ENCODE data around the gene NEB.
"Not testable (repeated sequence)": the region's sequence is repeated elsewhere in the genome, so short reads cannot be mapped to it uniquely, and the experiment has no call there.

The NEB gene

DNA sequence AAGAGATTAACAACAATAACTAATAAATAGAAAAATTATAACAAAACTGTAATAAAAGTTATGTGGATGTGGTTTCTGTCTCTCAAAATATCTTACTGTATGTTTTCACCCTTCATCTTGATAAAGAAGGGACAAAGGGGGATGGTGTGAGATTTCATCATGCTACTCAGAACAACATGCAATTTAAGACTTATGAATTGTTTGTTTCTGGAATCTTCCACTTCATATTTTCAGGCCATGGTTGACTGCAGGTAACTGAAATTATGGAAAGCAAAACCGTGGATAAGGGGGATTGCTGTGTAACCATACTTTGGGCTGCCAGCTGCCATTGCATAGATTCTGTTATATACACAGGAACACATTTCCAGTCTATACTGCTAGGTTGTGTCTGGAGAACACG lies 45.6 kb downstream of the NEB start:
- DNase-seq, result no peak

DNA sequence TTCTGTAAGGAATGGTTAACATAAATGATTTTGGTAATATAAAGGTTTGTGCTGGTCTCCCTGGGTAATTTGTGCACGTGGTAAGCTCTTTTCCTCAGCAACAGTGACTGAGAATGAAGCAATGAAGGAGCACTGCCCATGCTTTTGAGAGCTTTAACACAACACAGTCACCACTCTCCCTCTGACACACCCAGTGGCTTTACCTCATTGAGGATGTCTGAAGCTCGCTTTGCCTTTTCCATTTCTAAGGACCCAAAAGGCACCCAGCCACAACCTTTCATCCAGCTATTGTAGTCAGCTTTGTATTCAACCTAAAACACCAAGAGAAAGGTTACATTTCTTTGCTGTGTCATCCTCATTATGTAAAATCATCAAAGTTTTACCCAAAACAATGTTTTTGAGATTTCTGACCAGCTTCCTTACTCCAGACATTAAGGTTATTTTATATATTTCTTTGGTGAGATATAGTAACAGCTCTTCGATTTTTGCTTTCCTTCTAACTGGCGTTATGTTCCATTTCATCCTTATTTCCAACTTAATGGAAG lies 51.7 kb downstream of the NEB start:
- DNase-seq, result no peak

- DNase-seq, result no peak
Observed at GRCh38 chr2:151681051-151681450, 53.2 kb downstream of the NEB start.

DNA sequence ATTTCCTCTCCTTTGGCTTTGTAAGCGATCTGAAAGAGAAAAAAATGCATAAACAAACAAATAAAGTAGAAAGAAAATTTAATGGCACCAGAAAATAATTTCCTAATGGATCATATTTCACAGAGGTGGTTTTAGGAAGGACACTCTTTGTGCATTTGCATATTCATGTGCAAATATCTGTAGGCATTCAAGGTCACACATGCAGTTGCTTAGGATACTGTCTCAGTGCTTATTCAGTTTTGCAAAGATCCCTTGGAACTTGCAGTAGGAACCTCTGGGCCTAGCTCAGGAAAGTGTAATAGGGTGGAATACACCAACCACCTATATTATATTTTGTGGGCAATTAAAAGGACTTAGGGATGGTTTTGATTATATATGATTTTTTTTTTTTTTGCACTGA lies 54.3 kb downstream of the NEB start:
- no peak for DNase-seq

DNA sequence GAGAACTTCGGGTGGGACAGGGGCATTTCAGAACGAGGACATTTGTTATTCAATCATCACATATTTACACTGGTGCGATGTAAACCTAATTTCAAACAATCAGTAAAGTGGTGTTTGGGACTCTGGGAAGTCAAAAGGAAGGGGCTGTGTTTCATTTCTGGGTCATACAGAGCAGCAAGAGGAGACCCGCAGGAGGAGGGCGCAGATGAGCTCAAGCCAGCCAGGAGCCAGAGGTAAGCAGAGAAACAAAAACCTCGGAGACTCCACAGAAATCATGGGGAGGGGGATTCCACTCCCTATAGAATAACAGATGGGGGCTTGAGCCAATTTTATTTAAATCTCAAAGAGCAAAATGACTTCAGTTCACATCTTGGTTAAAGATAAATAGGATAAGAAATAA lies 55.4 kb downstream of the NEB start:
- DNase-seq, result no peak

- DNase-seq, result no peak
Observed at GRCh38 chr2:151673016-151673415, 61.3 kb downstream of the NEB start.

GRCh38 chr2:151672277-151672676 lies 62.0 kb downstream of the NEB start:
- DNase-seq, result no peak

DNA sequence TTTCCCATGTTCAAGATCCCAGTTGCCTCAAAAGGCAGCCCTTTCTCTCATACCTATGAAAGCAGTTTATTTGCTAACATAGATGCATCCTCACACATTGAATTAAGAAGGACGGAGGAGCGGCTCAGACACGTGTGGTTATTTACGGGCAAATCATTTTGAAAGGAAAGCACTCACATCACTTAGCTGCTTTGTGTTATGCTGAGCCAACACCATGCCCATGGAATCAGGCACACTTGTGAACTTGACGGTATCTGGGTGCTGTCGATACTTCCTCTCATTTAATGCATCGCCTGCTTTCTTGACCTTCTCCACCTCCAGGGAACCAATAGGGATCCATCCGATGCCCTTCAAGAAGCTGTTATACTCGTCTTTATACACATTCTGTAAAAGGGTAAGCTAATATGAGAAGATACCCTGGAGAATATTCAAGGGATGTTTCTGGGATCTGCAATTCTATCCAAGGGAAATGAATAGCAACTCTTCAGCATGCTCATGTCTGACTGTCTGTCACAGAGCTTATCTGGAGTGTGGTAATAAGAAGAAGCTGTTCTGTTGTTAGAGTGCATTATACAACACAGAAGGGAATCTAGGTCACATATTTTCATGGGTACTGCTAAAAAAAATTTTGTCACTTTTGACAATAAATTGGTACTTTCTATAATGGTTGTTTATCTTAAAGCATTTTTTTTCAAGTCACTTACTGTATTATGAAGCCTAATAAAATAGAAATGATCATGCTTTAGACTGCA lies 63.3 kb downstream of the NEB start:
- DNase-seq, result no peak

- DNase-seq, result no peak
Observed at GRCh38 chr2:151670346-151670745, 63.9 kb downstream of the NEB start.

DNA sequence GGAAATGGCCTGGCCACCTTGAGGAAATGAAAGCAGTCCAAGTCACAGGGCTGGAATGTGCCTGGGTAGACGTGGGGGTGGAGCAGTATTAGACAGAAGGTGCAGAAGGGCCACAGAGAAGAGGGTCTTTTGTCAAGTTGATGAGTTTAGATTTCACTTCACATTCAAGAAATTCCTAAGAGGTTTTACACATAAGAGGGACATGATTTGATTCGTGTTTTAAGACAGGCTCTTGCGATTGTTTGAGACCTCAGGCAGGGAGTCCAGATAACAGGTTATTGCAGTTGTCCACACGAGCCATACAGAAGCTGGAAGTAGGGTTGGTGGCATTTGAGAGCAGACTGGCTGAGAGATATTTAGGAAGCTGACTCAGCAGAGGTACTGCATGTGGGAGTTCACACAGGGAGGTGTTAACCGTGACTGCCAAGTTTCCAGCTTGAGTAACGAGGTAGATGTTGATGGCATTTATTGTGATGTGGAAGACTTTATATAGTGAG lies 64.6 kb downstream of the NEB start:
- DNase-seq, result no peak

GRCh38 chr2:151668737-151669136 lies 65.5 kb downstream of the NEB start:
- no peak for DNase-seq

GRCh38 chr2:151665959-151666358 lies 68.3 kb downstream of the NEB start:
- DNase-seq, result no peak

GRCh38 chr2:151664520-151664919 lies 69.8 kb downstream of the NEB start:
- DNase-seq, result no peak

GRCh38 chr2:151661625-151662024 lies 72.7 kb downstream of the NEB start:
- DNase-seq, result no peak

- no peak for DNase-seq
Observed at GRCh38 chr2:151658081-151658480, 76.2 kb downstream of the NEB start.

DNA sequence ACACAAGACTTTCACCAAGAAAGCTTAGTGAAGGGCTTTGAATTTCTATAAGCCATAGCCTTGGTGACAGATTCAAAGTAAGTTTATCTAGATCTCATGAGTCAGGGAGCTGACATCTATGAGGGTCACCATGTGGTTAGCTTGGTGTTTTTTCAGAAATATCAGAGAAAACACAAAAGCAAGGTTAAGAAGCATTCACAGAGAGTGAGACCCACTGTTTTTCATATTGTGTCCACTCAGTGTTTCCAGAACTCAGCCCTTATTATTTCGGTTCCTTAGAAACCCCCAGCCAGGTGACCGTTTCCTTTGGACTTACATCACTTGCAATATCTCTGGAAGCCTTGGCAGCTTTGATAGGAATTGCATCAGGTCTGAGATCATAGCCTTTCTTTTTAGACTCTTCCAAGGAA lies 76.6 kb downstream of the NEB start:
- no peak for DNase-seq

DNA sequence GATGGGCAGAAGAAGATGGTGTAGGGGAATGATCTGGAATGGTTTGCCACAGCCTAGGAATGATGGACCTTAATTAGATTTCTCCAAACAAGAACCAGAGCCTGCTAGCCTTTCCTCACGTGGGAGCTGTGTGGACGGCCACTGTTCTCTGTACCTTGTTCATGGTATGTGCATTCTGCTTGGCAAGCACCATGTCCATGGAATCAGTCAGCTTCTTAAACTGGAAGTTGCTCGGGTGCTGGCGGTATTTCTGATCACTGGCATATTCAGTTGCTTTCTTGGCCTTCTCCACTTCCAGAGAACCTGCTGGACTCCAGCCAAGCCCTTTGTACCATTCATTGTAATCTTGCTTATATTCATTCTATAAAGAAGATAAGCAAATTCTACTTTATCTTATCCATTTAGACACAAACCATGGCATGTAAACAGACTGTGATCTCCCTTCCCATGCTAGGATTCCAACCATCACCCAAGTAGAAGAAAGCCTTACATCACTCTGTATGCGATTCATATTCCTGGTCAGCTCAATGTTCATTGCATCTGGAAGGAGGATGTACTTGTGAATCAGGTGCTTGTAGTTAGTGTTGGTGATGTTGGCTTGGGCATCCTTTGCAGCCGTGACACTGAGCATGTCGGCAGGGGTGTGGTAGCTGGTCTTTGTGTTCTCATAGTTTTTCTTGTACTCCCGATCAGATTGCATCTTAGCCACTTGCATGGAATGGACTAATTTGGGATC lies 78.4 kb downstream of the NEB start:
- DNase-seq, result no peak

- no peak for DNase-seq
Observed at GRCh38 chr2:151654891-151655290, 79.4 kb downstream of the NEB start.

DNA sequence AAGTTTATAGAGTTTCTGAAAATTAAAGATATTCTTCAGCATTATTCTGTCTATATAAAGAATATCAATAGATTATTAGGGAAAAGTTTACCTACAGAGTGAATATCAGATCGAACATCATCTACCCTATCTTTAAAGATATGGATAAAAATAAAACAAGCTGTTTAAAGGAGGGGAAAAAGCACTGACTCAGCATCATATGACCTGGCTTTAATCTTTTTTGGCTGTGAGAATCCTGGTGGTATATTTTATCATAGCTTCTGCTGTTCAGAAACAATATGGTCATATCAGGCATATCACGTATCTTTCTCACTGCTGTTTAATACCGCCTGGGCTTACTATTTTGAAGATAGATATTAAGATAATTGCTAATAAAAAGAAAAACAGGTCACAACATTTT lies 80.2 kb downstream of the NEB start:
- DNase-seq, result no peak

- DNase-seq, result no peak
Observed at GRCh38 chr2:151651274-151651673, 83.0 kb downstream of the NEB start.

GRCh38 chr2:151650456-151650855 lies 83.8 kb downstream of the NEB start:
- no peak for DNase-seq

- DNase-seq, result no peak
Observed at GRCh38 chr2:151649966-151650365, 84.3 kb downstream of the NEB start.

DNA sequence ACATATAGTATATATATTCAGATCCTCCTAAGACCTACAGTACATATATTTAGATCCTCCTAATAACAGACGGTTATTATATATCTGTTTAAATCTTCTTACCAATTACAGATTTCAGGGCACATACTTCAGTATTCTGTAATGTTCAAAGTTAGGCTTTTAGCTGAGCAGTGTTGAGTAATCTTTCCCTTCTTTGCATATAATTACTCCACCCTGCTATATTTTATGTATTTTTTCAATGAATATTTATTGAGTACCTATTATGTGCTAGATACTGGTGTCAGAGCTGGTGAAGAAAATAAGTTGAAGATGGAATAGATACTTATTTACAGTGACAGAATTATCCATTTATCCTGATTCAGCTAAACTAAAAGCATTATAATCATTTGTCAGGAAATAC lies 84.9 kb downstream of the NEB start:
- no peak for DNase-seq

GRCh38 chr2:151646512-151646911 lies 87.8 kb downstream of the NEB start:
- not testable (repeated sequence) for DNase-seq

Measured in NCI-H446 treated with DMSO at 0.1 percent for 48 hours (cell line).